ENCODE measurements around the gene RXRA.

The RXRA gene

DNA sequence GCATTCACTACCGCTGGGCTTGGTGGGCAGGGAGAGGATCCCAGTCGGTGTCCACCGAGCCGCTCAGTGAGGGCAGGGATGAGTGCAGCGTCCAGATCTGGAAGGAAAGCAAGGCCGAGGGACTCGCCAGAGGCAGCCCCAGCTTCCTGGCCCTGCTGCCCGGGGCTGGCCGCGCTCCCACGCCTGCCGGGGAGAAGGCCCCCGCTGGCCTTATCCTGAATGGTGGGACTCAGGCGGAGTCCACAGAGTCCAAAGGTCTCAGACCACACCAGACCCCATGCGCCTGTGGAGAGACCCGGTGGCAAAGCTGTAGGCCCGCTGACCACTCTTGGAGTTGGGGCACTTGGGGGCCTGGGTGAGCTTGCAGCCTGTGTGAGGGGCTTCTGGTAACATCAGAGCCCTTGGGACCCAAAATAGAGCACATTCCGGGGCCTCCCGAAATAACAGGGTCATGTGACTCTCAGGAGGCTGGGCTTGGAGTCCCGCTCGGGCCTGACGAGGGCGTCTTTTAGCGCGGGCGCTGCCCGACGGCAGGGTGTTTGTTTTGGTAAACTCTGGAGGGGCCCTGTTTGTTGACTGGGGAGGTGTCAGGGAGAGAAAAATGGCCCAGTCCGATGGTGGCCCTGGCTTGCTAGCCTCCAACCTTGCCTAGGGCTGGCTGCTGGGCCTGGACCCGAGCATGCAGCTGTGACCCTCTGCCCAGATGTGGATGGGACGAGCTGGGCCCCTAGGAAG is 2.8 kb downstream of the RXRA start:
- TF ChIP-seq, protein P1, sequence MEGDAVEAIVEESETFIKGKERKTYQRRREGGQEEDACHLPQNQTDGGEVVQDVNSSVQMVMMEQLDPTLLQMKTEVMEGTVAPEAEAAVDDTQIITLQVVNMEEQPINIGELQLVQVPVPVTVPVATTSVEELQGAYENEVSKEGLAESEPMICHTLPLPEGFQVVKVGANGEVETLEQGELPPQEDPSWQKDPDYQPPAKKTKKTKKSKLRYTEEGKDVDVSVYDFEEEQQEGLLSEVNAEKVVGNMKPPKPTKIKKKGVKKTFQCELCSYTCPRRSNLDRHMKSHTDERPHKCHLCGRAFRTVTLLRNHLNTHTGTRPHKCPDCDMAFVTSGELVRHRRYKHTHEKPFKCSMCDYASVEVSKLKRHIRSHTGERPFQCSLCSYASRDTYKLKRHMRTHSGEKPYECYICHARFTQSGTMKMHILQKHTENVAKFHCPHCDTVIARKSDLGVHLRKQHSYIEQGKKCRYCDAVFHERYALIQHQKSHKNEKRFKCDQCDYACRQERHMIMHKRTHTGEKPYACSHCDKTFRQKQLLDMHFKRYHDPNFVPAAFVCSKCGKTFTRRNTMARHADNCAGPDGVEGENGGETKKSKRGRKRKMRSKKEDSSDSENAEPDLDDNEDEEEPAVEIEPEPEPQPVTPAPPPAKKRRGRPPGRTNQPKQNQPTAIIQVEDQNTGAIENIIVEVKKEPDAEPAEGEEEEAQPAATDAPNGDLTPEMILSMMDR (IDR thresholded peaks at IDR 0.05; ENCODE audit: insufficient read depth, low read length, missing control alignments), result peak; percentile 4
- ChIA-PET POLR2A (interaction anchor here (0.5 to 2.8 kb wide), 5 partner anchors 11 to 161 kb away, joined by 3 to 16 read pairs (median 4); no protein-coding TSS in a partner anchor), CTCF (interaction anchor here (0.6 to 2.8 kb wide), 7 partner anchors 32 to 158 kb away, joined by 3 to 39 read pairs (median 4); no protein-coding TSS in a partner anchor)
- no peak for DNase-seq (ENCODE audit: low read depth, low spot score)
- peak overlapping the region; percentile 72 for H3K4me3 ChIP-seq (ENCODE audit: low read depth, low read length)

DNA sequence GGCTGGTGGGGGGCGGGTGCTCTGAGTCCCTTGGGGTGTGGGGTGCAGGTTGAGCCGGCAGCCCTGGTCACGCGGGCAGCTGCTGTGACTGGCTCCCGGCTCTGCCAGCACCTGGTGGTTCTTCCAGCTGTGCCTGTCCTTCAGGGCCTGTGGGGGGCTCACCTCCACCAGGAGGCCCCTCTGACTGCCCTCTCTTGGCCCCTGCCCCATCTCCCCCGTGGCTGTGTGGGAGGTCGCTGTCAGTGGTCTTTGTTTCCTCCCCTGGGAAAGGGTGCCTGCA is 3.3 kb downstream of the RXRA start:
- ChIA-PET POLR2A (interaction anchor here (0.5 to 2.8 kb wide), 2 partner anchors 12 to 162 kb away, joined by 3 to 16 read pairs; no protein-coding TSS in a partner anchor), CTCF (interaction anchor here (1.1 to 2.8 kb wide), 5 partner anchors 31 to 159 kb away, joined by 3 to 39 read pairs (median 13); no protein-coding TSS in a partner anchor)
- H3K4me3 ChIP-seq (ENCODE audit: low read depth, low read length), result peak overlapping the region; percentile 72

DNA sequence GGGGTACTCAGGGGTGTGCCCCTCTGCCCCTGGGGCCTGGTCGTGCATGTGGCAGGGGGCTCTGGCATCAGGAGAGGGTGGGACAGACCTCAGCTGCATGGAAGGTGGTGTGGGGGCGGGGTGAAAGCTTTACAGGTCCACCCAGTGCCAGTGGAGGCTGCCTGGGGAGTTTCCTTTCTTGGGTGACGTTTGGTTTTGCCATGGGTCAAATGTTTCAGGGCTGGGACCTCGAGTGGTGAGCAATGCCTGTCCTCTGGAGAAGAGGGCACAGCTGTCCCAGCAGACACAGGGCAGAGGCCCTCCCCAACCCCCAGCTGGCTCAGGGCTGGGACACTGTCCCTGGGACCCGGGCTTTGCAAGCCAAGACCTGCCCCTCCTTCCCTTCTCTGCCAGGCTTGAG is 3.6 kb downstream of the RXRA start:
- ChIA-PET POLR2A (no interaction called here), CTCF (interaction anchor here (1.1 to 1.8 kb wide), 2 partner anchors 31 to 159 kb away, joined by 3 to 9 read pairs; no protein-coding TSS in a partner anchor)
- TF ChIP-seq, protein P1 (IDR thresholded peaks at IDR 0.05; ENCODE audit: insufficient read depth, low read length, missing control alignments), result no peak
- DNase-seq (ENCODE audit: low read depth, low spot score), result no peak
- peak overlapping the region; percentile 72 for H3K4me3 ChIP-seq (ENCODE audit: low read depth, low read length)

More for the DNA sequence above, 3.3 kb downstream of the RXRA start:
- DNase-seq (ENCODE audit: low read depth, low spot score), result no peak
- TF ChIP-seq, protein P1 (IDR thresholded peaks at IDR 0.05; ENCODE audit: insufficient read depth, low read length, missing control alignments), result no peak

DNA sequence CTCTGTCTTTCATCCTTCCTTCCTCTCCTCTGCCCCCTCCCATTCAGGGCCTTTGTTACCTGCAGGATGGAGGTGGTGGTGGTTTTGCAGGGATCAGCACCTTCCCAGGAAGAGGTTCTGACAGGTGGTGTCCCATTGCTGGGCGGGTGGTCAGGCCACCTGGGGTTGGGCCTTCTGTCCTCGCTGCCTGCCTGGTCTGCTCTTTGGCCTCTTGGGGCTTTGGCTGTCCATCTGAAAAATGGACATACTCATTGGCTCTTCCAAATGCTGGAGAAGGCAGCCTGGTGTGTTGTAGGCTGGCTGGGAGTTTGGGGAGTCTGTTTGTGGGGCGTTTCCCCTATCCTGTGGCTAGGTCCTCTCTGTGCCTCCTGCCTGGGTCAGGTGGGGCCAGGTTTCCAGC is 4.3 kb downstream of the RXRA start:
- DNase-seq (ENCODE audit: low read depth, low spot score), result no peak
- CTCF ChIA-PET, result interaction anchor here (1.8 kb wide), 1 partner anchor 160 kb away, joined by 9 read pairs; no protein-coding TSS in a partner anchor
- POLR2A ChIA-PET, result no interaction called here

DNA sequence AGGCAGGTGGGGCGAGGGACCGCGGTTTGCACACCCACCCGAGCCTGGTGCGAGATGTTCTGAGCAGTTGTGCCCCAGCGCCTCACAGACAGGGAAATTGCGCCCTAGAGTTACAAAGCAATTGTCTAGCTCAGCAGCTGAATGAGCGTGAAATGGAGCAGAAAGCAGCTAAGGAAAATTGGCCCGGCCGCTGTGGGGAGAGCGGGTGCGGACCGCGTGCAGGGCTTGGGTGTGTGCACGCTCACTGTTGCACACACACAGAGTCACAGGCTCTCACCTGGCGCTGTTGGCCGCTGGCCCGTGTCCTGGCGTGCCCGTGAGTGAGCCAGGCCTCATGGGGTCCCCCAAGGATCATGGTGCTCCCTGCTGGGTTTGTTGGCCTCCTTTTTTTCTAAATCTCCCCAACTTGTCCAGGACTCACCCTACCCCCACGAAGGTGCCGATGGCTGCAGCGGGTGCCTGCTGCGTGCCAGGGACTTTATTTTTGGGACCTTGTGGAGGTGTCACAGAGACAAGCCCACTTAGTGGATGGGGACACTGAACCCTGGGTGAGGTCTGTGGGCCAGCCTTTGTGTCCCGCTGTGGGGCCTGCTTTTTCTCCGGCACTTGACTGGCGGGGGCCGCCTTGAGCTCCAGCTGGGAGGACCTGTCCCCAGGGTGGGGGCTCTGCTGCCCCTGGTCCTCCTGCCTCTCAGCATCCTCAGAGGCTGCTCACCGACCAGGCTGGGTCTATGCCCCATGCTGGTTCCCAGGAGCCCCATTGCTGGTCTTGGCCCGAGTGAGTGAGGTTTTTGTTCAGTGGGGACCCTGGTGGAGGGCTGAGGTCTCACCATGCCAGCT is 5.2 kb downstream of the RXRA start:
- H3K4me3 ChIP-seq (ENCODE audit: low read depth, low read length), result no peak overlapping the region
- POLR2A ChIA-PET, result no interaction called here
- CTCF ChIA-PET, result interaction anchor here (1.8 kb wide), 1 partner anchor 160 kb away, joined by 9 read pairs; no protein-coding TSS in a partner anchor
- TF ChIP-seq, protein P1 (IDR thresholded peaks at IDR 0.05; ENCODE audit: insufficient read depth, low read length, missing control alignments), result no peak
- no peak for DNase-seq (ENCODE audit: low read depth, low spot score)

More for the DNA sequence above, 4.3 kb downstream of the RXRA start:
- H3K4me3 ChIP-seq (ENCODE audit: low read depth, low read length), result no peak overlapping the region
- TF ChIP-seq, protein P1 (IDR thresholded peaks at IDR 0.05; ENCODE audit: insufficient read depth, low read length, missing control alignments), result no peak

DNA sequence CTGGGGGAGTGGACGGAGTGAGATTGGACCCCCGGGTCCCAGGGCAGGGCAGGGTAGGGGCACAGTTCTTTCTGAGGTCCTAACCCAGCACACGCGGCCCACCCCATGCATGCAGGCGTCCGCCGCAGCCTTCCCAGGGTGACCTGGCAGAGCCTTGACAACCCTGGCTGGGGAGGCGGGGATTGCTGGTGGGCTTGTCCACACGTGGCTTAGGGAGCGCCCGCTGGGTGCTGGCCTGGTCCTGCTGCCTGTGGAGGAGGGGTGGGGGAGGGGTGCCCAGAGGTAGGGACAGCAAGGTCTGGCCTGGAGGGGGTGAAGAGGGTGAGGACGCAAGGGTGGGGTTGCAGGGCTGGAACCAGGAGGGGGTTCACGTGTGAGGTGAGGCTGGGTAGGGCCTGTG is 6.0 kb downstream of the RXRA start:
- TF ChIP-seq, protein P1 (IDR thresholded peaks at IDR 0.05; ENCODE audit: insufficient read depth, low read length, missing control alignments), result no peak
- no peak overlapping the region for H3K4me3 ChIP-seq (ENCODE audit: low read depth, low read length)
- ChIA-PET POLR2A (no interaction called here), CTCF (no interaction called here)
- DNase-seq (ENCODE audit: low read depth, low spot score), result no peak
